Activated CD4-positive, alpha-beta T cell treated with anti-CD3 and anti-CD28 coated beads for 48 hours (primary cell): ENCODE results near the gene CD68.
A peak's percentile ranks its signal among the peaks of the same experiment; 100 is the strongest.
"Not testable (repeated sequence)": the region's sequence is repeated elsewhere in the genome, so short reads cannot be mapped to it uniquely, and the experiment has no call there.

ENCODE experiments used
- DNase-seq: peaks from one replicate; pipeline ENCODE4 v3.0.0-alpha.2; 2020

The CD68 gene

GRCh38 chr17:7582396-7583252 is 3.2 kb downstream of the CD68 start:
- DNase-seq = no peak

GRCh38 chr17:7583253-7584109 is 4.0 kb downstream of the CD68 start, which contains the start of gene MPDU1:
TSS of gene MPDU1 (plus strand) at chr17:7583852. CDS start at chr17:7583863, 11 bp downstream.
- peak; percentile 98 for DNase-seq

DNA sequence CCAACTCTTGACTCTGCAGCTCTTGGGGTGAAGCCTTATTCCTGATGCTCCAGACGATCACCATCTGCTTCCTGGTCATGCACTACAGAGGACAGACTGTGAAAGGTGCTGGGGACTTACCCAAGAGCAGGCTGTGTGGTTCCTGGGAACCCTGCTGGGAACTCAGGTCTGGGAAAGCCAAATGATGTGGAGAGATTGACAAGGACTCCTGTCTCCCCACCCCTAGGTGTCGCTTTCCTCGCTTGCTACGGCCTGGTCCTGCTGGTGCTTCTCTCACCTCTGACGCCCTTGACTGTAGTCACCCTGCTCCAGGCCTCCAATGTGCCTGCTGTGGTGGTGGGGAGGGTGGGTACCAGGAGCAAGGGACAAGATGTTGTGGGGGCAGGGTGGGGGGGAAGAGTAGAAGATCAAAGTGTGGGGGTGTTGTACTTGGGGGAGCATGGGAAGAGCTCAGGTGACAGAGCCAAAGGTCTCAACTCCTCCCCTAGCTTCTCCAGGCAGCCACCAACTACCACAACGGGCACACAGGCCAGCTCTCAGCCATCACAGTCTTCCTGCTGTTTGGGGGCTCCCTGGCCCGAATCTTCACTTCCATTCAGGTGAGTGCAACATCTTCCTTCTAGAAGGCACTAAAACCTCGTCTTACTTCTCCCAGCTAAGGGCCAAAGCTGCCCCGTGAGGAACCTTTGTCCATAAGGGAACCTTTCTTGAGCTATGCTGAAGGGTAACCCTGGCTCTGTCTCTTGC is 7.4 kb downstream of the CD68 start:
- DNase-seq = no peak

DNA sequence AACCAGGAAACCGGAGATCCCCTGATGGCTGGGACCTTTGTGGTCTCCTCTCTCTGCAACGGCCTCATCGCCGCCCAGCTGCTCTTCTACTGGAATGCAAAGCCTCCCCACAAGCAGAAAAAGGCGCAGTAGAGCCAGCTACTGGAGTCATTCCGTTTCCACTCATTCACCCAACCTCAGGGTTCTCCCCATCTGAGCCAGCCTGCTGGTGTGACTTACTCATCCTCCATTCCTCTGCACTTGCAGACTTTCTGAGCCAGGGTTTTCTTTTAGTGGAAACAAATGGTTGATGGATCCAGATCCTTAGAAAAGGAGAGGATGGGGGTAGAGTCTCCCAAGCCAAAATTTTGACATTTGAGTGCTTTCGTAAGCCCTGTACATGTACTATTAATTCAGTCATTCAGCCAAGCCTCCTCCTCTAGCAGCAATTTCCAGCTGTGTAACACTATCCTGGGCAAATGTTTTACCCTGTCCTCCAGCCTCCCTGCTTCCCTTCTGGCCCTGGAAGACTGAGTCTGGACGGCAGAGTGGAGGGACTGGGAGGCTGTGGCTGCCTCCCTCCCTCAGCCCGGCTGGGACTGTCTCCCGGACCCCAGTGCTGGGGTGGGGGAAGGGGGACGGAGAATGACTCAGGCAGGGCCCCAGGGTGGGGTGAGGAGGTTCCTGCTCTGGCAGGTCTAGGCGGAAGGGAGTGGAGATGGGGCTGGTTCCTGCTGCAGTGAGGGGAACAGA is 8.1 kb downstream of the CD68 start:
- DNase-seq = no peak

GRCh38 chr17:7588553-7589203 is 9.2 kb downstream of the CD68 start:
- DNase-seq = no peak

GRCh38 chr17:7589204-7589868 is 9.9 kb downstream of the CD68 start:
- DNase-seq = peak; percentile 77

DNA sequence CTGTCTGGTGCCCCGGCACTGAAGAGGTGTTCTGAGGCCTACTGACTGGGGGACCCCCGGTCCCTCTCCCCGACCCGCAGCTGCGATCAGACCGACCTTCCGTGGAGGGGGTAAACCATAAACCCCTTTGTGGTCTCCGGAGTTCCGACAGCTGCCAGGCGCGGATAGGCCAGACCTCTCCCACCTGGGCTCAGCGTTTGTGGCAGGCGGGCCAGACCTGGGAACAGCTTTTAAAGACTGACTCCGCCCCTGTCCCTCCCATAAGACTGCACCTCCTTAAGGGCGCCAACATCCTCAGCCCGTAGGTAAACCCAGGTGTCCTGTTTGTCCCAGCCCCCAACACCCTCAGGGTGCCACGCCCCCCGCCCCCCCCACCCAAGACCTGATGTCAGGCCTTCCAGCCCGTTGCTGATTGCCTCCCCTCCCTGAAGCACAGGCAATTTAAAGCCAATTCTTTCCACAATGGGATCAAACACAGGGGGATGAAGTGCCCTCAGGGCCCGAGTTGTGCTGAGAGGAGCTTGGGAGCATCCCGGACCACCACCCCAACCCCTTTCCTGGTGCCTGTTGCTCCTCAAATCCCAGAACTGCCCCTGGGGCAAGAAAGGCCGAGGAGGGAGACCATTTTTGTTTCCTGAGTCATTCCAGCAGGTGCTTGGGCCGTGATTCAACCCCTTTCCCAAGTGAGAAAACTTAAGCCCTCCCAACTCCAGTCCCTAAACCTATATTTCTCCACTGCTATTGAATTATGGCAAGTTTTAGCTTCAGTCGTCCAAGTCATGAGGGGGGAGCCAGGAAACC is 10.7 kb downstream of the CD68 start, which contains the start of gene SOX15:
TSS of gene SOX15 (minus strand) at position 204 of the 801 bp plus-strand sequence. CDS start 418 bp downstream, outside the sequence.
- DNase-seq = no peak

GRCh38 chr17:7590743-7591142 is 11.3 kb downstream of the CD68 start:
- DNase-seq = no peak

DNA sequence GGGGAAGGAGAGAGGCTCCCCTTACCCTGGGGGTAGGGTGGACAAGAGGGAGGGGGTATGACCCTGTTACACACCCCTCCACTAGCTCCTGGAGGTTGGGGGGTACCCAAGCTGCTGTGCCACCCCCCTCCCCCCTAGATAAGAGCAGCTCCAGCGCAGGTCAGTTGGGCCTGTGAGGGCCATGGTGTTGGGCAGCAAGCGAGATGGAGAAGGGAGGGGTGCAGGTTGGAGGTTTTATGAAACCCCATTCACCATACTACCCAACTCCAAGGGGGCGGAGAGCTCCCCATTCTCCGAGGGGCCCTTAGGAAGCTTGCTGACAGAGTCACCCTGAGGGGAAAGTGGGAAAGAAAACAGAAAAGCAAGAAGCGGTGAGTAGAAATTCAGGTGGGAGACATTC is 12.2 kb downstream of the CD68 start:
- no peak for DNase-seq

DNA sequence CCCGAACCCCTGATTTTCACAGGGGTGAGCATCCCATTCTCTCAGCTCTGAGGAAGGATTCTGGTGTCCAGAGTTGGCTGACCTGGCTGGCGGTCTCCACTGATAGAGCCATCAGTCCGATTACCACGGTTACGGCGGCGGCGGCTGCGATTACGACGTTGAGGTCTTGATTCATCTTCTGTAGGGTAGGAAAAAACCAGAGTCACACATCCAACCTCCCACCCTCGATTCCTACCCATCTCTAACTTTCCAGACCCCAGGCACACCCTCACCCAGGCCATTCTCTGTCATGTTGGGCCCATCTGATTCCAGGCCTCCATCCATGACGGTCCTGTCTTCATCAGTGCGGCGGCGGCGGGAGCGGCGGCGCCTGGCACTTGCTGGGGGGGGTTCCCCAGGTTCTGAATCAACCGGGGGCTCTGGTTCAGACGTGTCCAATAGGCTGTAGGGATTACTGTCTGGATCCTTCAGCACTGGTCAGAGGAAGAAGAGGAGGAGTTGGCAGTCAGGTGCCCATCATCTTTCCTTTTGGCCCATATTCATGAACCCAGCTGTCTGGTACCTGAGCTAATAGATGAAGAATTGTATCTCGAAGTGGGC is 13.1 kb downstream of the CD68 start:
- no peak for DNase-seq

GRCh38 chr17:7593296-7593695 is 13.9 kb downstream of the CD68 start:
- DNase-seq = no peak

- not testable (repeated sequence) for DNase-seq
These were observed 18.1 kb downstream of the CD68 start for GRCh38 chr17:7597561-7597960.

GRCh38 chr17:7606280-7606679 is 26.8 kb downstream of the CD68 start:
- DNase-seq = no peak

DNA sequence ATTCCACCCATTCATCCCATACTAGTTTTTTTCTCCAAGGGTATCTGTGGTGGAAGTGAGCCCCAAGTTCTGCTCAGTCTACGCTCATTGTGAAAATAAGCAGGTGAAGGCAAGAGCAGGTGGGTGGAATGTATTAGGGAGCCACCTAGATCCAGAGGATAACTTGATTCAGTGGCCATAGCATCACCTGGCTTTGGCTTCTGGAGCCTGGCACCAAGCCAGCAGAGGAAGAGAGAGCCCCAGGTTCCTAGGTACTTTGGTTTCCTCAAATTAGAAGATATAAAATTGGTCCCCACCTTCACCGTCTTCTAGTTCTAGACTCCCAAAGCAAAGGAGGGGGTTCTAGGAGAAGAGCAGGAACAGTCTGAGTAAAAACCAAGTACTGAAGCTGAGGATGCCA is 31.2 kb downstream of the CD68 start:
- no peak for DNase-seq

DNA sequence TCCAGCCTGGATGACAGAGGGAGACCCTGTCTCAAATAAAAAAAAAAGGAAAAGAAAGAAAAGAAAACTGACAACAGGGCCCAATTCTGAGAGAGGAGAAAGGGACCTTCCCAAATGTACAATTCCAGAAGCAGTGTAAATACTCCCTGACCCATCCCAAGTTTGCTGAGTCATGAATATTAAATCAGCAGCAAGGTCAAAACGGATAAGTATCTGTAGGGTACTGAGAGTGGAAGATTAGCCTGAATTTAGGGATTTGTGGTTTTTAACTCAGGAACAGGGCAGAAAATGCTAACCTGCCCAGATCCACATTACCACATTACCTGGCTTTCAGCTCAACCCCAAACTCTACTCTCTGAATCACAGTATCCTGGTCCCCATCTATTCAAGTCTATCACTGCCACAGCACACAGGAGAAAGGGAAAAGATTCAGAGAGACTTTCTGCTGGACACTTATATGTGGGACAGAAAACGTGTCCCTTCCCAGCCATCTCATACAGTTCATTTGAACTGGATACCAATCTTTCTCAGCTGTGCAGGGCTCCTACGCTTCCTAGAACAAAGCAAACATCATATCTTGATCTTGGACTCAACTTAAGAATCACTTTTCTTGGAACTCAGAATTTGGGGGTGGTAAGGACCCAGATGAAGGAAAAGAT is 32.3 kb downstream of the CD68 start:
- DNase-seq = no peak

DNA sequence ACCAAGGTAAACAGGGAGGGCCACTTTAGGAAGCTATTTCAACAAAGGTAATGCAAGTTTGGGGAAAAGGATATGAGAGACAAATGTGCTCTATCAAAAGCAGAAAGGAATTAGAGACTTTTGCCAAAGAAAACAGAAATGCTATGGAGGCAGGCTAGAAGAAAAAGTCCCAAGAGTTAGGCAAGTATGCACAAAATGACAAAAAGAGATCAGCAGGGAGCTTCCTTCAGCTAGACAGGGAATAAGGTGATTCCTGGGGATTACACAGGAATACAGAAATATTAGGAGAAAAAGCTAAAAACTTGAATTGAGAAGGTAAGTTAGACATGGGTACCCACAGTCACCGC is 32.8 kb downstream of the CD68 start:
- DNase-seq = no peak

DNA sequence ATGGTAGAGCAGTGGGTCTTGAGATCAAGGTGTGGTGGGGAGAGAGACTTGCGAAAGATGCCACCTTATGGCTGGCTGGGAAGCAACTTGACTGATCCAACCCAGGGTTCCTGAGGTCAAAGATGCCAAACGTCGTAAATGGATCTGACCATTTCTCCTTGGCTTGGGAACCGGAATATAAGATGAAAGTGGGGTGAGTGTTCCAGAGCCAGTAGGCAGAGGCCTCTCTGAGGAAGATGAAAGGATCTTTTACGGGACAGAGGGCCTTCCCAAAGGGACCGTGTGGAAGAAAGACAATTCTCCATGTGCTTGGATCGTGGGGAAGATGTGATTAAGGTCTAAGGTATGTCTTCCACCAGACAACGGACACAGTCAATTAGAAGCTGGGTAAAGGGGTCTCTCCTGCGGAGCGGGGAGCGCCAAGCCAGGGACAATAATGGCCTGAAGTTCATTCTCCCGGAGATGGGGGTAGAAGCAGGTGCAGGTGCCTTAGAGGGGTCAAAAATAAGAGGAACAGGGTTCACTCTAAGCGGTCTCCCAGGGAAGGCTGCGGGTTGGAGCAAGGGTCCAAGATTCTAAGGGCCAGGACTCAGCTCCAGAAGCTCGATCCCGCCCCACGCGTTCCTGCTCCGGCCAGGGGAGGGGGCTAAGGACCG is 34.5 kb downstream of the CD68 start:
- no peak for DNase-seq

- DNase-seq = peak; percentile 100
These were observed 35.2 kb downstream of the CD68 start, which contains the start of gene FXR2 for GRCh38 chr17:7614425-7615264. TSS of gene FXR2 (minus strand) at chr17:7614897. CDS start at chr17:7614532, 365 bp downstream.
